AG09319 (cell line): Measurements from ENCODE around the gene CTRB1.
"Not testable (repeated sequence)": the region's sequence is repeated elsewhere in the genome, so short reads cannot be mapped to it uniquely, and the experiment has no call there.

Experiments used
- DNase-seq: peaks from one replicate; pipeline ENCODE4 v3.0.0-alpha.2; 2010; ENCODE audit warnings: low read depth; ENCODE audit errors: extremely low read depth
- CTCF ChIP-seq: IDR thresholded peaks from 2 replicates; pipeline ENCODE4 v1.5.1; 2011; ENCODE audit warnings: low read depth, mild to moderate bottlenecking, inconsistent platforms, low read length, moderate library complexity

CTRB1 gene

GRCh38 chr16:75206749-75207451 is 11.9 kb upstream of the CTRB1 start, which contains the start of gene CTRB2:
Gene CTRB2 (minus strand): TSS chr16:75207161. CDS start chr16:75207141, 20 bp downstream.
- no peak for DNase-seq
- no peak for TF ChIP-seq CTCF

- no peak for TF ChIP-seq CTCF
- no peak for DNase-seq
Measured at GRCh38 chr16:75207831-75208230, 11.0 kb upstream of the CTRB1 start.

- TF ChIP-seq CTCF: no peak
- no peak for DNase-seq
Measured at GRCh38 chr16:75208242-75208825, 10.5 kb upstream of the CTRB1 start.

- no peak for DNase-seq
- TF ChIP-seq CTCF: no peak
Measured at GRCh38 chr16:75208861-75209505, 9.8 kb upstream of the CTRB1 start.

GRCh38 chr16:75209514-75209913 is 9.3 kb upstream of the CTRB1 start:
- DNase-seq: not testable (repeated sequence)

- no peak for DNase-seq
- TF ChIP-seq CTCF: no peak
Measured at GRCh38 chr16:75209944-75210343, 8.8 kb upstream of the CTRB1 start.

GRCh38 chr16:75211286-75211685 is 7.5 kb upstream of the CTRB1 start:
- DNase-seq: not testable (repeated sequence)

- no peak for TF ChIP-seq CTCF
- no peak for DNase-seq
Measured at GRCh38 chr16:75216127-75216526, 2.7 kb upstream of the CTRB1 start.
